HepG2 (cell line): ENCODE measurements around the gene DNMT3A. TPM values are rescaled to one million over a fixed set of nuclear protein-coding genes. Genes with fewer than 3 reads are reported as not detected.

Experiments used
- ADNP ChIP-seq: sonication (generic); formaldehyde crosslinking; IDR thresholded peaks from 2 replicates; pipeline ENCODE4 v1.4.0; 2020; ENCODE audit warnings: missing genetic modification reagents
- BRD4 ChIP-seq: sonication (generic); formaldehyde crosslinking; IDR thresholded peaks from 2 replicates; pipeline ENCODE4 v1.4.0; 2020; ENCODE audit warnings: missing genetic modification reagents
- CREM ChIP-seq, 2 experiments: sonication (generic) in 1 of 2; formaldehyde crosslinking in 1 of 2; IDR thresholded peaks; 2 replicates each; pipeline versions ENCODE4 v1.4.0 to v1.6.1; 2016 to 2020; ENCODE audit warnings: antibody characterized with exemption in 1 of 2, mild to moderate bottlenecking in 1 of 2, missing genetic modification reagents in 1 of 2
- CSRNP2 ChIP-seq: sonication (generic); formaldehyde crosslinking; conservative IDR thresholded peaks from 2 replicates; pipeline ENCODE4 v1.8.0; 2022; ENCODE audit warnings: low read depth, missing genetic modification reagents
- HNRNPL ChIP-seq: fragments of 200-400 bp; formaldehyde crosslinking; IDR thresholded peaks from 2 replicates; pipeline ENCODE4 v1.6.1; 2017; ENCODE audit warnings: mild to moderate bottlenecking, low read depth, low read length
- HNRNPUL1 ChIP-seq: fragments of 200-400 bp; formaldehyde crosslinking; IDR thresholded peaks from 2 replicates; pipeline ENCODE4 v1.6.1; 2017; ENCODE audit warnings: low read depth, mild to moderate bottlenecking, low read length, moderate library complexity
- NCOR1 ChIP-seq: fragments of 200-600 bp; sonication (generic); IDR thresholded peaks from 2 replicates; pipeline ENCODE4 v1.7.0; 2017; ENCODE audit warnings: antibody characterized with exemption, low read length, borderline replicate concordance
- NFYB ChIP-seq: sonication (generic); formaldehyde crosslinking; IDR thresholded peaks from 2 replicates; pipeline ENCODE4 v1.4.0; 2020; ENCODE audit warnings: missing genetic modification reagents
- NKX3-1 ChIP-seq: sonication (generic); formaldehyde crosslinking; IDR thresholded peaks from 2 replicates; pipeline ENCODE4 v1.5.0; 2020; ENCODE audit warnings: missing genetic modification reagents
- NR1H2 ChIP-seq: sonication (generic); formaldehyde crosslinking; IDR thresholded peaks from 2 replicates; pipeline ENCODE4 v1.8.1; 2022; ENCODE audit warnings: low read depth, missing genetic modification reagents, borderline replicate concordance
- PAWR ChIP-seq: sonication (generic); formaldehyde crosslinking; IDR thresholded peaks from 2 replicates; pipeline ENCODE4 v1.4.0; 2020; ENCODE audit warnings: missing genetic modification reagents, mild to moderate bottlenecking, borderline replicate concordance
- PHF20 ChIP-seq: sonication (generic); formaldehyde crosslinking; IDR thresholded peaks from 2 replicates; pipeline ENCODE4 v1.5.0; 2020; ENCODE audit warnings: mild to moderate bottlenecking, missing genetic modification reagents
- RBM39 ChIP-seq: fragments of 200-400 bp; formaldehyde crosslinking; IDR thresholded peaks from one replicate; pipeline ENCODE4 v1.6.1; 2018; ENCODE audit warnings: antibody characterized with exemption, mild to moderate bottlenecking, low read depth, low read length; ENCODE audit not compliant: poor library complexity, severe bottlenecking
- RNF2 ChIP-seq: fragments of 450-650 bp; conservative IDR thresholded peaks from 2 replicates; pipeline ENCODE4 v1.6.1; 2016; ENCODE audit warnings: low read depth
- TRIM22 ChIP-seq: fragments of 450-650 bp; IDR thresholded peaks from 2 replicates; pipeline ENCODE4 v1.6.1; 2017
- ZGPAT ChIP-seq: IDR thresholded peaks from 2 replicates; pipeline ENCODE4 v1.6.1; 2016; ENCODE audit warnings: mild to moderate bottlenecking
- ZNF264 ChIP-seq: sonication (generic); formaldehyde crosslinking; IDR thresholded peaks from 2 replicates; pipeline ENCODE4 v1.4.0; 2020; ENCODE audit warnings: missing genetic modification reagents
- ZNF781 ChIP-seq: sonication (generic); formaldehyde crosslinking; IDR thresholded peaks from 2 replicates; pipeline ENCODE4 v1.5.1; 2020; ENCODE audit warnings: borderline replicate concordance, mild to moderate bottlenecking, missing genetic modification reagents; ENCODE audit errors: not compliant biosample characterization
- ZSCAN20 ChIP-seq: sonication (generic); formaldehyde crosslinking; IDR thresholded peaks from 2 replicates; pipeline ENCODE4 v1.4.0; 2020; ENCODE audit warnings: missing genetic modification reagents, mild to moderate bottlenecking, borderline replicate concordance
- ZSCAN22 ChIP-seq: sonication (generic); formaldehyde crosslinking; IDR thresholded peaks from 2 replicates; pipeline ENCODE4 v1.4.0; 2020; ENCODE audit warnings: mild to moderate bottlenecking, missing genetic modification reagents
- polyA plus RNA-seq, 8 experiments: library from polyadenylated mRNA; depleted of rRNA in 3 of 8; stranded (reverse) in 7 of 8; unstranded in 1 of 8; fragments of >200 nt; fragmentation: Illumina TruSeq in 4 of 8; extraction: Trizol in 4 of 8; gene quantifications; 2 replicates each; pipeline versions ENCODE4 v1.2.1 to v1.2.3, GENCODE V29; 2011 to 2016; ENCODE audit warnings: low read depth in 4 of 8, missing spikeins in 1 of 8, mixed read lengths in 1 of 8; ENCODE audit not compliant: insufficient read depth in 1 of 8
- total RNA-seq, 5 experiments: library from RNA; depleted of rRNA; stranded (reverse); fragments of >200 nt; fragmentation: Illumina TruSeq; extraction: Trizol; gene quantifications; 2 replicates each; pipeline ENCODE4 v1.2.3, GENCODE V29; 2016; ENCODE audit warnings: low read depth in 1 of 5
- TF ChIP-seq, protein P1 (sequence below): sonication (generic); formaldehyde crosslinking; IDR thresholded peaks from 2 replicates; pipeline ENCODE4 v1.4.0; 2020; ENCODE audit warnings: missing genetic modification reagents
- TF ChIP-seq, protein P2 (sequence below): sonication (generic); formaldehyde crosslinking; IDR thresholded peaks from 2 replicates; pipeline ENCODE4 v1.5.0; 2020; ENCODE audit warnings: mild to moderate bottlenecking, missing genetic modification reagents, moderate library complexity
- TF ChIP-seq, protein P3 (sequence below): sonication (generic); formaldehyde crosslinking; IDR thresholded peaks from 2 replicates; pipeline ENCODE4 v1.4.0; 2020; ENCODE audit warnings: mild to moderate bottlenecking, missing genetic modification reagents

Gene DNMT3A
- total and polyA plus RNA-seq, 2 of the 13 experiments (the other 11 are each of a cell fraction or from before 2014, with no cell fraction given), result 14.7 to 29.1 TPM

- TF ChIP-seq NR1H2 (CRISPR knock-in tag) (no peak), NCOR1 (no peak), PHF20 (CRISPR knock-in tag) (no peak), CSRNP2 (no peak), ZNF781 (no peak), CREM (IDR thresholded peaks at IDR 0.05) (no peak), CREM (CRISPR knock-in tag; IDR thresholded peaks at IDR 0.05) (no peak), RNF2 (no peak), ZGPAT (CRISPR knock-in tag) (no peak), NFYB (CRISPR knock-in tag) (no peak), ZNF264 (CRISPR knock-in tag) (no peak), RBM39 (no peak), ADNP (CRISPR knock-in tag) (no peak), ZSCAN22 (CRISPR knock-in tag) (no peak), ZSCAN20 (no peak), TRIM22 (no peak), HNRNPL (no peak), BRD4 (CRISPR knock-in tag) (no peak), HNRNPUL1 (no peak), PAWR (CRISPR knock-in tag) (no peak), NKX3-1 (no peak)
- TF ChIP-seq, protein P1, sequence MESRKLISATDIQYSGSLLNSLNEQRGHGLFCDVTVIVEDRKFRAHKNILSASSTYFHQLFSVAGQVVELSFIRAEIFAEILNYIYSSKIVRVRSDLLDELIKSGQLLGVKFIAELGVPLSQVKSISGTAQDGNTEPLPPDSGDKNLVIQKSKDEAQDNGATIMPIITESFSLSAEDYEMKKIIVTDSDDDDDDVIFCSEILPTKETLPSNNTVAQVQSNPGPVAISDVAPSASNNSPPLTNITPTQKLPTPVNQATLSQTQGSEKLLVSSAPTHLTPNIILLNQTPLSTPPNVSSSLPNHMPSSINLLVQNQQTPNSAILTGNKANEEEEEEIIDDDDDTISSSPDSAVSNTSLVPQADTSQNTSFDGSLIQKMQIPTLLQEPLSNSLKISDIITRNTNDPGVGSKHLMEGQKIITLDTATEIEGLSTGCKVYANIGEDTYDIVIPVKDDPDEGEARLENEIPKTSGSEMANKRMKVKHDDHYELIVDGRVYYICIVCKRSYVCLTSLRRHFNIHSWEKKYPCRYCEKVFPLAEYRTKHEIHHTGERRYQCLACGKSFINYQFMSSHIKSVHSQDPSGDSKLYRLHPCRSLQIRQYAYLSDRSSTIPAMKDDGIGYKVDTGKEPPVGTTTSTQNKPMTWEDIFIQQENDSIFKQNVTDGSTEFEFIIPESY (CRISPR knock-in tag), result 0 out of 2 replicates have a peak, but pooled peaks have one; percentile 8
- TF ChIP-seq, protein P2, sequence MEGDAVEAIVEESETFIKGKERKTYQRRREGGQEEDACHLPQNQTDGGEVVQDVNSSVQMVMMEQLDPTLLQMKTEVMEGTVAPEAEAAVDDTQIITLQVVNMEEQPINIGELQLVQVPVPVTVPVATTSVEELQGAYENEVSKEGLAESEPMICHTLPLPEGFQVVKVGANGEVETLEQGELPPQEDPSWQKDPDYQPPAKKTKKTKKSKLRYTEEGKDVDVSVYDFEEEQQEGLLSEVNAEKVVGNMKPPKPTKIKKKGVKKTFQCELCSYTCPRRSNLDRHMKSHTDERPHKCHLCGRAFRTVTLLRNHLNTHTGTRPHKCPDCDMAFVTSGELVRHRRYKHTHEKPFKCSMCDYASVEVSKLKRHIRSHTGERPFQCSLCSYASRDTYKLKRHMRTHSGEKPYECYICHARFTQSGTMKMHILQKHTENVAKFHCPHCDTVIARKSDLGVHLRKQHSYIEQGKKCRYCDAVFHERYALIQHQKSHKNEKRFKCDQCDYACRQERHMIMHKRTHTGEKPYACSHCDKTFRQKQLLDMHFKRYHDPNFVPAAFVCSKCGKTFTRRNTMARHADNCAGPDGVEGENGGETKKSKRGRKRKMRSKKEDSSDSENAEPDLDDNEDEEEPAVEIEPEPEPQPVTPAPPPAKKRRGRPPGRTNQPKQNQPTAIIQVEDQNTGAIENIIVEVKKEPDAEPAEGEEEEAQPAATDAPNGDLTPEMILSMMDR (CRISPR knock-in tag), result peak; percentile 81
- TF ChIP-seq, protein P3, sequence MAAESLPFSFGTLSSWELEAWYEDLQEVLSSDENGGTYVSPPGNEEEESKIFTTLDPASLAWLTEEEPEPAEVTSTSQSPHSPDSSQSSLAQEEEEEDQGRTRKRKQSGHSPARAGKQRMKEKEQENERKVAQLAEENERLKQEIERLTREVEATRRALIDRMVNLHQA, result no peak
These were observed 112.9 kb downstream of the DNMT3A start (continued) for GRCh38 chr2:25228848-25229278.
